Adrenal gland (tissue), 5 donors: ENCODE data around the gene SLC6A1.

ENCODE experiments used
- POLR2A ChIP-seq, 2 donors: fragments of 450-650 bp; IDR thresholded peaks; one replicate each; pipeline ENCODE4 v1.6.1; 2017; ENCODE audit warnings: antibody characterized with exemption in 2 of 2, mild to moderate bottlenecking in 2 of 2, moderate library complexity in 1 of 2
- TF ChIP-seq, protein P1 (sequence below), 6 experiments: fragments of 450-650 bp in 4 of 6; fragments of 200-600 bp in 2 of 6; sonication (generic) in 1 of 6; IDR thresholded peaks; 1 replicate in 5 of 6; 2 replicates in 1 of 6; pipeline versions ENCODE4 v1.5.1 to v1.8.0; 2016 to 2021; ENCODE audit warnings: antibody characterized with exemption in 6 of 6, mild to moderate bottlenecking in 2 of 6, moderate library complexity in 1 of 6
- donor health status: DM: no; HTN: no; CAD: no.

GRCh38 chr3:10981961-10982360 lies 10.6 kb upstream of the SLC6A1 start:
- TF ChIP-seq POLR2A (IDR thresholded peaks at IDR 0.05) = no peak
- TF ChIP-seq, protein P1, sequence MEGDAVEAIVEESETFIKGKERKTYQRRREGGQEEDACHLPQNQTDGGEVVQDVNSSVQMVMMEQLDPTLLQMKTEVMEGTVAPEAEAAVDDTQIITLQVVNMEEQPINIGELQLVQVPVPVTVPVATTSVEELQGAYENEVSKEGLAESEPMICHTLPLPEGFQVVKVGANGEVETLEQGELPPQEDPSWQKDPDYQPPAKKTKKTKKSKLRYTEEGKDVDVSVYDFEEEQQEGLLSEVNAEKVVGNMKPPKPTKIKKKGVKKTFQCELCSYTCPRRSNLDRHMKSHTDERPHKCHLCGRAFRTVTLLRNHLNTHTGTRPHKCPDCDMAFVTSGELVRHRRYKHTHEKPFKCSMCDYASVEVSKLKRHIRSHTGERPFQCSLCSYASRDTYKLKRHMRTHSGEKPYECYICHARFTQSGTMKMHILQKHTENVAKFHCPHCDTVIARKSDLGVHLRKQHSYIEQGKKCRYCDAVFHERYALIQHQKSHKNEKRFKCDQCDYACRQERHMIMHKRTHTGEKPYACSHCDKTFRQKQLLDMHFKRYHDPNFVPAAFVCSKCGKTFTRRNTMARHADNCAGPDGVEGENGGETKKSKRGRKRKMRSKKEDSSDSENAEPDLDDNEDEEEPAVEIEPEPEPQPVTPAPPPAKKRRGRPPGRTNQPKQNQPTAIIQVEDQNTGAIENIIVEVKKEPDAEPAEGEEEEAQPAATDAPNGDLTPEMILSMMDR (IDR thresholded peaks at IDR 0.05) = no peak
